HG03571 (cell line): Measurements from ENCODE around the gene C2orf42.
"Not testable (repeated sequence)": the region's sequence is repeated elsewhere in the genome, so short reads cannot be mapped to it uniquely, and the experiment has no call there.

Experiments
- ATAC-seq: cut with Tn5 transposase; IDR thresholded peaks from one replicate; pipeline ENCODE4 v1.9.1; 2021; ENCODE audit not compliant: unreplicated experiment

C2orf42 gene

DNA sequence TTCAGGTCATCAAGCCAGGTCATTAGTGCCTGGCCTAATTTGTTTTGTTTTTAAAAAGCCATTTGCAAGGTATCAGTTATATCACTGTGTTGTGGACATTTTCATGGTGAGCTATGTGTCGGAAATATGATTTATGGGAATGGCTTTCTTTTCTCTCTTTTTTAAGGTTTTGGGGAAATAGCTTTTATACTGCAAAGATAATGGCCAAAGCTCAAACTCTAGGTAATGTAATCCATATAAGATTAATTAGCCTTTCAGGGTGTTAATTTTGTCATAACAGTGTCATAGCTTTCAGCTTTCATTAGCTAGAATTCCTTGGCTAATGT is 57.7 kb downstream of the C2orf42 start:
- ATAC-seq, result no peak

DNA sequence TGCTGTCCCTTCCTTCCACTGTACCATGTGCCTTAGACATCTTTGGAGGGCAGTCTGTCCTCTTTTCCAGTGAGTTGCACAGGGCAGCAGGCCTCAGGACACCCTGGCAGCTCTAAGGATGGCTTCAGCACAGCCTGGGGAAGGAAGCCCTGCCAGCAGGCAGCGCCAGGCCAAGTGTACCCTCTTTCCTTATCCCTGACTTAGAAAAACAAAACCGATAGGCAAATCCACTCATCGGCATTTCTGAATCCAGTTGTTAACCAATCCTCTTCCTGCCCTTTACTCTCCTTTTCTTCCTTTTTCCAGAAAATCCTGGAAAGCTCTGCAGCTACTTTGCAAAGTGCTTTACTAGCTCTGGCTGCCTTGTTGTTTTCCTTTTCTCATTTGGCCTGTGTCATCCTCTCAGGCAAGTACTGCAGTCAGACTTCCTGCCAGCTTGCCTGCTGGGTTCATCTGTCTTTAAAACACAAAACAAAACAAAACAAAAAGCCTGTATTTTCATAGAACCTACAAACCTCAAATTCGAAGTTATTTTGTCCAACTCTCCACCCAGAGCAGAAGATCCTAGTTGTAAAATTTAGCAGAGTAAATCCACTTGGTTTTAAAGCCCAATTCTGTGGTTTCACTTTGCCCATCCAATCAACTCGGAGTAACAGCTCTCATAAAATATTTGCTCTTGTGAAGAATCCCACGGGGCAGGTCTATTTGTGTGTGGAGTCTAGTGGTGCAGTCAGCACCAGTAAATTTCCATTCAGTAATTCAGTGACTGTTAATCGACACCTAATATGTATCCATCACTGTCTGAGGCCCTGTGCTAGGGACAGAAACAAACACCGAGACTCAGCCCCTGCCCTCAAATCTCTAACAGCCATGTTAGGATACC is 58.3 kb downstream of the C2orf42 start:
- peak; percentile 43 for ATAC-seq

DNA sequence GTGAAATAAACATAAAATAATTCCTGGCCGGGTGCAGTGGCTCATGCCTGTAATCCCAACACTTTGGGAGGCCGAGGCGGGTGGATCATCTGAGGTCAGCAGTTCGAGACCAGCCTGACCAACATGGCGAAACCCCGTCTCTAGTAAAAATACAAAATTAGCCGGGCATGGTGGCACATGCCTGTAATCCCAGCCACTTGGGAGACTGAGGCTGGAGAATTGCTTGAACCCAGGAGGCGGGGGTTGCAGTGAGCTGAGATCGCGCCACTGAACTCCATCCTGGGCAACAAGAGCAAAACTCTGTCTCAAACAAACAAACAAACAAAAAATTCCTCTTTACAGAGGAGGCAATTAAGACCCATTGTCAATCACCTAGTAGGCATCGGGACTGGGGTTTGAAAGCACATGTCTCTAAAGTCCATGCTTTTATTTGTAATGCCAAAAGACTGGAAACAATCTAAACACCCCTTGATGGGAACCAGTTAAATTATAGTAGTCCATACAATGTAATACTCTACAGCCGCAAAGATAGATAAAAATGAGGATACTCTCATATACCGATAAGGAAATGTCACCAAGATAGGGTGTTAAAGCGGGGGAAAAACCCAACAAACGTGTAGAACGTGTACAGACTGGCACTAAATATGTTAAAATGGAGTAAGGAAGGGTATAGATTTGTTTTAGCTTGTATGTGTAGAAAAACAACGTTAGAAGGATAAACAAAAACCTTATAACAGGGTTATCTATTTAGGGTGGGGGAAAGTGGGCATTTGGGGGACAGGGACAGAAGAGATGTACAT is 59.3 kb downstream of the C2orf42 start:
- not testable (repeated sequence) for ATAC-seq

DNA sequence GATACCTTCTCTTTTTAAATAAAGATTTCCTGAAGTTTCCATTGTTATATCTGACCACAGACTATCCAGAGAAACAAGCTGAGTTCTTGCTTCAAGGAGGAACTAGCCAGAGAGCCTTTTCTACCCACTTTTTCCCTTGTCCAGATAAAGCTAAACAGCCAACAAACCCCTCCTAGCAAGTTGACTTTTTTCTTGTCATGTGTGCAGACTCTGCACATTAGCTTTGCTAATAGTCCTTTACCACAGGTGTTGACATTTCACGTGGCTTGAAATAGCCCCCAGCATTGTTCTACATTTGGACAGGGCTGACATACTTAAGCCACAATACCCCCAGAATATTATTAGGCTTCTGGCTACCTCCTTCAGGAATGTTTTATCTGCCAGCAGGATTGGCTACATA is 62.8 kb downstream of the C2orf42 start:
- ATAC-seq, result no peak

DNA sequence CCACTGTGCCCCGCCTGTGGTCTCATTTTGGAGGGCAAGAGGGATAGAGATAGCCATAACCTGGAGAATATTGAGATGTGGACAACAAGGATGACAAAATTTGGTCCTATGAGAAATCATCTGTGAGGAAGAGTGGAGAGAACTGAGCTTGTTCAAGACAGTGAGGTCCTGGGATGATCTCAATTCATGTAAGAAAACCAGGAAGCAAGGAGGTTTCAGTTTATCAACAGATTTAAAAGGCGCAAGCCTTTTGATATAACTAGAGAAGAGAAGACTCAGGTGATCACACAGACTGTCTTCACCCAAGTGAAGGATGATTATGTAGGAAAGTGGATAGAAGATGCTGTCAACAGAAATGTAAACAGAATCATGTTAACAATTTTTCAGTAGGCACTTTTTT is 64.4 kb downstream of the C2orf42 start:
- no peak for ATAC-seq

DNA sequence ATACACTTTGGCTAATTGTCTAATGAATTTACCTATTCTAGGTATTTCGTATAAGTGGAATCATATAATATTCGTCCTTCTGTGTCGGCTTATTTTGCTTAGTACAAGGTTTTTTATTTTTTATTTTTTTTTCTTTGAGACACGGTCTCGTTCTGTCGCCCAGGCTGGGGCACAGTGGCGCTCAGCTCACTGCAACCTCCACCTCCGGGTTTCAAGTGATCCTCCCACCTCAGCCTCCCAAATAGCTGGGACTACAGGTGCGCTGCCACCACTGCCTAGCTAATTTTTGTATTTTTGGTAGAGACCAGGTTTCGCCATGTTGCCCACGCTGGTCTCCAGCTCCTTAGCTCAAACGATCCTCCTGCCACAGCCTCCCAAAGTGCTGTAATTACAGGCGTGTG is 65.3 kb downstream of the C2orf42 start:
- ATAC-seq, result no peak

DNA sequence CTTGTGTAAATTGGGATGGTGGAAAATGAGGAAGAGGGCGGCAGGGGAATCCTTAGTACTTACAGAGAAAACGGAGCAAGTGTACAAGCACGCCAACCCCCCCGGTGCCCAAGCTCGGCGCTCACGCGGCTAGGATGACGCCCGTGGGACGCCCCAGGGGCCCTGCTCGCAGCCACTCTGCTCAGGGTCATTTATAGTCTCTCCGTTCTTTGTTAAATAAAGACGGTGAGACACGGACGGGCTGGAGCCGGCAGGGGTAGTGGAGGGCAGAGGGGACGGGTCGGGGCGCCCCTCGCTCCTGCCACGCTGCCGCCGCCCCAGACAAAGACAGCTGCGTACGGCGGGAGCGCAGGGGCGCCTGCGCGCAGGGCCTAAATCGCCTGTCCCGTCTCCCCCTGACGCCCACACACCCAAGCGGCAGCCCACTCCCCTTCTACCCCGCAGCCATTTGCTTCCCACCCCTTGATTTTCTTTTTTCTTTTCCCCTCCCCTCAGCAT is 65.8 kb downstream of the C2orf42 start:
- no peak for ATAC-seq

DNA sequence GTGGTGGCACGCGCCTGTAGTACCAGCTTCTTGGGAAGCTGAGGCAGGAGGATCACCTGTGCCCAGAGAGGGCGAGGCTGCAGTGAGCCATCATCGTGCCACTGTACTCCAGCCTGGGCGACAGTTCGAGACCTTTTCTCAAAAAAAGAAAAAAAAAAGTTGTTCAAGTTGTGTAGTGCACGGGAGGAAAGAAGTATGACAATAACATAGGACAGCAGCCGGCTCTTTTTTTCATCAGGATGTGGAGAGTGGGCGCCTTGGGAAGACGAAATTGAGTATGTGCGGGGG is 67.0 kb downstream of the C2orf42 start:
- ATAC-seq, result no peak

DNA sequence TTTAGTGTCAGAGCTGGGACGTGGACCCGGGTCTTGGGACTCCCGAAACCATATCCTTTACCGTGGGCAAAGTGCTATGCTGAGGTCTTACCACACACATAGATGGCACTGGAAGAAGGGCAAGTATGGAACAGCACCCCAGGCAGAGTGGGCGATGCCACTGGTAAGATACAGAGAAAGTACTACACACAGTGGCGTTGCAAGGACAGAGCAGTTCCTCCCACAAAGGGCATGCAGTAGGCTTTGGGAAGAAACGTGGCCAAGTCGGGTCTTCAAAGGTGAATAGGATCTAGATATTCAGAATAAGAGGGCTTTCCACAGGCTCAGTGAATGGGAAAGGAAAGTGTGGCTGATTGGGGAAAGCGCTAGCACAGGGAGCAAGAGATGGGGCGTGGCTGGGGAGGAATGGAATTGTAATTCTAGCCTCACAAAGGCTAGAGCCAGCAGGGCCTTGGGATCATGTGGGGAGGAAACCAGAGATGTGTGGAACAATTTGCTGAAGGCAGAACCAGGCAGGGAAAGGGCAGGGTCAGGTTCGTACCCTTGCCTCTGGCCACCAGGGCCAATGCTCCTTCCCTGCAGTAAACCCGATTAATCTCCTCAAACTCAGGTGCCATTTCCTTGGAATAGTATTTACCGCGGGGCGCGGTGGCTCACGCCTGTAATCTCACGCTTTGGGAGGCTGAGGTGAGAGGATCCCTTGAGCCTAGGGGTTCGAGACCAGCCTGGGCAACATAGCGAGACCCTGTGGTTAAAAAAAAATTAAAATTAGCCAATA is 67.6 kb downstream of the C2orf42 start:
- no peak for ATAC-seq

DNA sequence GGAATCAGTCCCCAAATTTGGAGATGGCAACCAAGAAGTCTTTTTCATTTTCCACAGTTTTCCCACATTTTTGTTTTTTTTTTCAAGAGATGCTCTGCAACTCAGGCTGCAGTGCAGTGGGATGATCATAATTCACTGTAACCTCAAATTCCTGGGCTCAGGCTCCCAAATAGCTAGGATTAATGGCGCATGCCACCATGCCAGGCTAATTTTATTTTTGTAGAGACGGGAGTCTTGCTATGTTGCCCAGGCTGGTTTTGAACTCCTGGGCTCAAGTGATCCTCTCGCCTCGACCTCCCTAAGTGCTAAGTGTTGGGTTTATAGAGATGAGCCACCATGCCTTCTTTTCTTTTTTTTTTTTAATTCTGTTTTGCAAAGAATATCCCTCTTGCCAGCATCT is 68.3 kb downstream of the C2orf42 start:
- no peak for ATAC-seq

DNA sequence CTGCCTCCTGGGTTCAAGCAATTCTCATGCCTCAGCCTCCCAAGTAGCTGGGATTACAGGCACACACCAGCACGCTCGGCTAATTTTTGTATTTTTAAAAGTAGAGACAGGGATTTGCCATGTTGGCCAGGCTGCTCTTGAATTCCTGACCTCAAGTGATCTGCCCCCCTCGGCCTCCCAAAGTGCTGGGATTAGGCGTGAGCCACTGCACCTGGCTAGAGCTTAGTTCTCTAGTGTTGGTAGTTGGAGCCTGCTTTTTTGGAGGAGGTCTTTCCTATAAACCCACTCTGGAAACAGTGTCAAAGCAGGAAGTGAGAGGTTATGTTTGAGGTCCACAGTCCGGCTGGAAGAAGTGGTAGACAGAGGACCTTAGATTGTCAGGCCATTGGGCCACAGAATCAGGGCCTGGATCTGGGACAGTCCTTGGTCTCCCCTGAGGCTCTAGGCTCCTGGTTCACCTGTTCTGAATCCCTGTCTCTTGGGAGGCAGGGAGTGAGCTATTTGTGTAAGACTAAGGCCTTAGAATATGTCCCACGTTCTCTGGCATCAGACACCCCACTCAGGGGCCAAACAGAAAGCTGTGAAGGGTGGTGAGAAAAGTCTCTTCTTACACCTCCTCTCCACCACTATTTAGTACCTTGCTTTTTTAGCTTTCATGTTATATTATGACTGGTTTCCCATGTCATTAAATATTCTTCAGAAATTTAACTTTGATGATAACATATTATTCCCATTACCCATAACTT is 69.0 kb downstream of the C2orf42 start:
- no peak for ATAC-seq

DNA sequence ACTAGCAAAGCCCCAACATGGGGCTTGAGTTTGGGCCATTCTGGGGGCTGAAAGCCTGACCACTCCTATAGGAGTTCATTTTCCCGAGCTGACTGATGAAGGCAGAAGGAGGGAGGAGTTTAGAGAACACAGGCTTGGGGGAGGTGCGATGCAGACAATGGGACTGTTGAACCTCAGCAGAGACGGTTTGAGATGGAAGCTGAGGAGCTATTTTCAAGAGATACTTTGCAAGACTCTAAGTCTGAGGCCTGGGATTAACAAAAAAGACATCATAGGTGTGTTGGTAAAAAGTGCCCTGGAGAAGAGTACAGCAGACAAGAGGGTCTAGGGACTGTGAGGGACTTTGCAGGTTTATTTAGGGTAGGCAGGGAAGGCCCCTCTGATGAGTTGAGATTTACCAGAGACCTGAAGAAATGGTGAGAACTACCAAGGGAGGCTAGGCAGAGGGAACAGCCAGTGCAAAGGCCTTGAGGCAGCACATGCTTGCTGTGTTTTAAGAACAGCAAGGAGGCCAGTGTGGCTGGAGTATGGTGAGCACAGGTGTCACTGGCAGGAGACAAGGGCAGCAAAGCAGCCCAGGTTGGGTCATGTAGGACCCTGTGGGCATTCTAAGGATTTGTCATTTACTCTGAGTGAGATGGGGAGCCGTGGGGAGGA is 71.9 kb downstream of the C2orf42 start:
- ATAC-seq, result no peak

DNA sequence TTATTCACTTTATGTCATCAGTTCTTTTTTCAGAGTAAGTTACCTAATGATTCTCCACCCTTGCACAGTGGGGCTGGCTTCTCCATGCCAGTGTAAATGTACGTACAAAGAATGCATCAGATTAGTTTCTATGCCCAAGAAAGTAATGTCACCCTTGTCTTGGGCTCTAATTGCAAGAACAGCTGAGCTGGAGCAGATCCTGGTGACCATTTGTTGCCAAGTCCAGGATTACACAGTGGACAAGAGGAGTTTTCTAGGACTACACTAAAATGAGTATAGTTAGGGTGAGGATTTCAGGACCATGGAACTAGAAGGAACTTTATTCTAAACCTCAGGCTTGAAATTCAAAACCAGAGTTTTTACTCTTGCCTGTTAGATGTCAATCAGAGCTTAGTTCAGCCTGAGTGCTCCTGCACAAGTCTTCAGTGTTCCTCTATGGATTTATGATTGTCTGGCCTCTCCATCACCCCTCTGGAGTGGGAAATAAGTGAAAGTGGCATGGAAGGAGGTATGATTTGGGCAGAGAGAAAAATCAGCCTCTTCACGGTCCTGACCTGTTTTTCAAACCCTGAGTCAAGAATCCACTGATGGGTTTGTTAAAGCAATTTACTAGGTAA is 73.8 kb downstream of the C2orf42 start:
- ATAC-seq, result no peak

DNA sequence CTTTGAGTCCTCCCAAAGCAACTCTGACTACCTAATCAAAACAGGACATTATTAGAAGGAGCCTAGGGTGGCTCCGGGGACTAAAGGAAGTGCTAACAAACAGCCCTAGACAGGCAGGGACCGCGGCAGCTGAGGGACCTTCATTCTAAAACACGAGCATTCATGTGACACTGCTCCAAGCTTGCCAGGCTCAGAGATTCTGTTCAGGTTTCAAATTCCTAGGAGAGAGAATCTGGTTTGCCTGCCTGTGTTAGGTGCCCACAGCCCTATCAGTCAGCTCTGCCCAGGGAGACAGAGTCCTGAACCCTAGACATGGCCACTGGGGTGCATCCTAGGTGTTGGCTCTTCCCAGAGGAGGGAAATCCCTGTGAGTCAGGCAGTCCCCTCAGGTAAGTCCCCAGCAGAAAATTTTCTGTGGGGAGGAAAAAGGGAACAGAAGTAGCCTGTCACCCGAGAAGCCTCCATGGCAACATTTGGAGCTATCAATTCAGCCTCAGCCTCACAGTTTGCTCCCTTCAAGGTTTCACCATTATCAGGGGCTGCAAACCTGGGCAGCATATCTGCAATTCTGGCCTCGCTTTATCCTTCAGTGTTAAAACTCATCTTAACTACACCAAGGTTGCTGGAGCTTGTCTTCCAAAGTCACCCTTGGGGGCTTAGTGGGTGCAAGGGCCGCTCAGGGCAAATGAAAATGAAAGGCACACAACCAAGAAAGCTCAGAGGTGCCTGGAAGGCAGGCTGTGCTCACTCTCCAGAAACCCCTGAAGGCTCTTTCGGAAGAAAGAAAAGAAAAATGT is 75.0 kb downstream of the C2orf42 start:
- peak; percentile 37 for ATAC-seq

DNA sequence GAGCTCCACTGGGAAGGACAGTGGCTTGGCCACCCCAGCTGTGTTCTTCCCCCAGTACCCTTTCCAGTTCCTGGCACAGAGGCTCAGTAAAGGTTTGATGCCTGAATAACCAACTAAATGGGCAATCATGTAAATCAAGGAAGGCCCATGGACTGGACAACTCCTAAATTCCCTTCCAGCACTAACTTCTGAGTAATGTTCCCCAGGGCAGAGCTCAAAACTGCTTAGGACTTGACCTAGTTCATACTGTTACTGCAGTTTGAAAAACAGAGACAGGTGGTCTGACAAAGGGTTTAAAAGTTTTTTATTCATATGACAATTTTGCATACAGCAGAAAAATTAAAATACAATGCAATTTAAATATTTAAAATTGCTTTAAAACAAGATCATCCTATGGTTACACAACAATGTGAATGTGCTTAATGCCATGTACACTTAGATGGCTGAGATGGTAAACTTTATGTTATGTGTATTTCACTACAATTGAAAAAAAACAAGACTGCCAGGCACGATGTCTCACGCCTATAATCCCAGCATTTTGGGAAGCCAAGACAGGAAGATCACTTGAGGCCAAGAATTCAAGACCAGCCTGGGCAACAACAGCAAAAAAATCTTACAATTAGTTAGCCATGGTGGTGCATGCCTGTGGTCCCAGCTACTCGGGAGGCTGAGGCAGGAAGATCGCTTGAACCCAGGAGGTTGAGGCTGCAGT is 77.3 kb downstream of the C2orf42 start:
- no peak for ATAC-seq

DNA sequence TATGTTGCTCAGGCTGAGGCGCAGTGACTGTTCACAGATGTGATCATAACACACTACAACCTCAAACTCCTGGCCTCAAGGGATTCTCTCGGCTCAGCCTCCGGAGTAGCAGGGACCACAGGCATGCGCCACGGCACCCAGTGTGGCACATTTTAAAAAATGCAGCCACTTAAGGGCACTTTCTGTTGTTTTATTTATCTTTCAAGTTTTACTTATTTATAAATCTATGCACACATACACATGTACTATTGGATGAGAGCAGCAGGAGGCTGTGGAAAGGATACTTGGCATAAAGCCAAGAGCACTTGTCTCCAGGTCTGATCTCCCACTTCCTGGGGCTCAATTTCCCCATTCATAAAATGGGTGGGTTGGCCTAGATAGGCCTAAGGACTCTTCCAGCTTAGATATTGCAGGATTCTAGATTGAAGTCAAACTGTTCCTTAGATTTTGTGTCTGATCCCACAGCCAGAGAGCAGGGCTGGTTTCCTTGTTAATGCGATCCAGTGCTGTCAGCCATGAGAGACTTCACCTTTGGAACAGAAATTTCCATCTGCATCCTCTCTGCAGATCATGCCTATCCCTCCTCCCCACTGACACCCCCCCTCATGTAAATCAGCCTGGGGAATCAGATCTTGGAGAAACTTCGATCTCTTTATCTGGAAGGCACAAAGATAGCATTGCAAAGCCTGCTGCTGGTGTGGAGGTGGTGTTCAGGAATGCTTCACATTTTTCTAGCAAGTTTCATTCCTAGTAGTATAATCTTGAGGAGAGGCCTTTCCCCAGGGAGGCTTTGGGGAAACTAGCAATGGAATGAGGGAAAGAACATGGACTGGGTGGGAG is 78.8 kb downstream of the C2orf42 start:
- no peak for ATAC-seq

DNA sequence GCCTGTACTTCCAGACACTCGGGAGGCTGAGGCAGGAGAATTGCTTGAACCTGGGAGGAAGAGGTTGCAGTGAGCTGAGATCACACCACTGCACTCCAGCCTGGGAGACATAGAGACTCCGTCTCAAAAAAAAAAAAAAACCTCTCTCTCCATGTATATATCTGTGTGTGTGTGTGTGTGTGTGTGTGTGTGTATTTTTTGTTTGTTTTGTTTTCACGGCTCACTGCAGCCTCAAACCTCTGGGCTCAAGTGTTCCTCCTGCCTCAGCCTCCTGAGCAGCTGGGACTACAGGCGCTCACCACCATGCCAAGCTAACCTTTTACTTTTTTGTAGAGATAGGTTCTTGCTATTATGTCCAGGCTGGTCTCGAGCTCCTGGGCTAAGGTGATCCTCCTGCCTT is 80.4 kb downstream of the C2orf42 start:
- not testable (repeated sequence) for ATAC-seq

DNA sequence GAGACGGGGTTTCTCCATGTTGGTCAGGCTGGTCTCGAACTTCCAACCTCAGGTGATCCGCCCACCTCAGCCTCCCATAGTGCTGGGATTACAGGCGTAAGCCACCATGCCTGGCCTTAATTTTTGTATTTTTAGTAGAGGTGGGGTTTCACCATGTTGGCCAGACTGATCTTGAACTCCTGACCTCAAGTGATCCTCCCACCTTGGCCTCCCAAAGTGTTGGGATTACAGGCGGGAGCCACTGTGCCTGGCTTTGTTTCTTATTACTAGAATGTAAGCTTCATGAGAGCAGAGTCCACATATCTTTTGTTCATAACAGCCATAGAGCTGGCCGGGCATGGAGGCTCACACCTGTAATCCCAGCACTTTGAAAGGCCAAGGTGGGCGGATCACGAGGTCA is 84.7 kb downstream of the C2orf42 start:
- ATAC-seq, result not testable (repeated sequence)
